HEK293 (cell line): ENCODE data around the gene RHBG.
A peak's percentile ranks its signal among the peaks of the same experiment; 100 is the strongest.

Source experiments
- CTCF ChIA-PET: fragments of 350-600 bp; formaldehyde crosslinking; extraction: SDS; loops from one replicate; lab custom pipeline; 2021; ENCODE audit warnings: antibody characterized with exemption; lab: Yijun Ruan, JAX
- POLR2A ChIA-PET: fragments of 300-600 bp; formaldehyde crosslinking; extraction: SDS; loops from one replicate; lab custom pipeline; 2020; ENCODE audit warnings: antibody characterized with exemption, inconsistent platforms; lab: Yijun Ruan, JAX
- H3K27ac ChIP-seq: fragments of 200-500 bp; sonication (Bioruptor generic); 2 replicates; pipeline ENCODE4 v1.5.1; 2014; ENCODE audit warnings: low read depth, low read length, control low read depth, inconsistent platforms; ENCODE audit errors: extremely low read depth
- H3K36me3 ChIP-seq, 2 experiments: fragments of 200-500 bp in 1 of 2; sonication (Bioruptor generic) in 1 of 2; 1 replicate in 1 of 2; 2 replicates in 1 of 2; pipeline ENCODE4 v1.5.1; 2014 to 2017; ENCODE audit warnings: inconsistent platforms in 2 of 2, low read length in 2 of 2; ENCODE audit not compliant: control insufficient read depth in 2 of 2, insufficient read depth in 1 of 2
- H3K4me1 ChIP-seq: fragments of 200-500 bp; sonication (Bioruptor generic); 2 replicates; pipeline ENCODE4 v1.5.1; 2014; ENCODE audit warnings: mild to moderate bottlenecking, low read length, inconsistent platforms; ENCODE audit not compliant: control insufficient read depth, insufficient read depth
- H3K4me3 ChIP-seq: 2 replicates; pipeline ENCODE4 v1.5.1; 2011; ENCODE audit warnings: low read depth, mild to moderate bottlenecking, control low read depth, low read length, moderate library complexity
- H3K9me3 ChIP-seq: fragments of 200-500 bp; sonication (Bioruptor generic); 2 replicates; pipeline ENCODE4 v1.5.1; 2014; ENCODE audit warnings: low read depth, low read length, inconsistent platforms; ENCODE audit not compliant: control insufficient read depth, insufficient read depth
- GLIS2 ChIP-seq: fragments of 450-650 bp; formaldehyde crosslinking; IDR thresholded peaks from 2 replicates; pipeline ENCODE4 v1.5.1; 2016; ENCODE audit warnings: missing biosample characterization, missing genetic modification characterization
- KLF7 ChIP-seq: fragments of 450-650 bp; formaldehyde crosslinking; IDR thresholded peaks from 2 replicates; pipeline ENCODE4 v1.5.1; 2016; ENCODE audit warnings: missing biosample characterization, missing genetic modification characterization, borderline replicate concordance
- ZBTB21 ChIP-seq: fragments of 450-650 bp; formaldehyde crosslinking; IDR thresholded peaks from 2 replicates; pipeline ENCODE4 v1.5.1; 2017; ENCODE audit warnings: missing biosample characterization, missing genetic modification characterization
- ZNF132 ChIP-seq: fragments of 450-650 bp; formaldehyde crosslinking; IDR thresholded peaks from 2 replicates; pipeline ENCODE4 v1.5.1; 2017; ENCODE audit warnings: missing biosample characterization, missing genetic modification characterization, borderline replicate concordance
- ZNF266 ChIP-seq: fragments of 450-650 bp; formaldehyde crosslinking; IDR thresholded peaks from 2 replicates; pipeline ENCODE4 v1.5.1; 2016; ENCODE audit warnings: missing biosample characterization, missing genetic modification characterization, low read depth
- ZNF311 ChIP-seq: fragments of 450-650 bp; formaldehyde crosslinking; IDR thresholded peaks from 2 replicates; pipeline ENCODE4 v1.5.1; 2017; ENCODE audit warnings: missing biosample characterization, missing genetic modification characterization, borderline replicate concordance
- ZNF423 ChIP-seq: fragments of 450-650 bp; formaldehyde crosslinking; IDR thresholded peaks from 2 replicates; pipeline ENCODE4 v1.5.1; 2016; ENCODE audit warnings: missing biosample characterization, missing genetic modification characterization
- ZNF514 ChIP-seq: fragments of 450-650 bp; formaldehyde crosslinking; IDR thresholded peaks from 2 replicates; pipeline ENCODE4 v1.5.1; 2016; ENCODE audit warnings: missing biosample characterization, missing genetic modification characterization
- ZNF747 ChIP-seq: fragments of 450-650 bp; formaldehyde crosslinking; IDR thresholded peaks from 2 replicates; pipeline ENCODE4 v1.5.1; 2016; ENCODE audit warnings: missing biosample characterization, missing genetic modification characterization
- ZNF76 ChIP-seq: fragments of 450-650 bp; formaldehyde crosslinking; IDR thresholded peaks from 2 replicates; pipeline ENCODE4; 2016; ENCODE audit warnings: low read depth, missing biosample characterization, missing genetic modification characterization, borderline replicate concordance
- ZNF777 ChIP-seq: fragments of 450-650 bp; formaldehyde crosslinking; IDR thresholded peaks from 2 replicates; pipeline ENCODE4 v1.5.1; 2017; ENCODE audit warnings: missing biosample characterization, missing genetic modification characterization, borderline replicate concordance
- TF ChIP-seq, protein P1 (sequence below): fragments of 450-650 bp; formaldehyde crosslinking; IDR thresholded peaks from 2 replicates; pipeline ENCODE4 v1.5.1; 2016; ENCODE audit warnings: missing biosample characterization, missing genetic modification characterization
- TF ChIP-seq, protein P2 (sequence below): fragments of 450-650 bp; formaldehyde crosslinking; IDR thresholded peaks from 2 replicates; pipeline ENCODE4 v1.5.1; 2017; ENCODE audit warnings: missing biosample characterization, missing genetic modification characterization
- TF ChIP-seq, protein P3 (sequence below): fragments of 450-650 bp; formaldehyde crosslinking; IDR thresholded peaks from 2 replicates; pipeline ENCODE4 v1.5.1; 2016; ENCODE audit warnings: missing biosample characterization, missing genetic modification characterization
- TF ChIP-seq, protein P4 (sequence below): fragments of 450-650 bp; formaldehyde crosslinking; IDR thresholded peaks from 2 replicates; pipeline ENCODE4 v1.5.1; 2016; ENCODE audit warnings: missing biosample characterization, missing genetic modification characterization

Gene RHBG

DNA sequence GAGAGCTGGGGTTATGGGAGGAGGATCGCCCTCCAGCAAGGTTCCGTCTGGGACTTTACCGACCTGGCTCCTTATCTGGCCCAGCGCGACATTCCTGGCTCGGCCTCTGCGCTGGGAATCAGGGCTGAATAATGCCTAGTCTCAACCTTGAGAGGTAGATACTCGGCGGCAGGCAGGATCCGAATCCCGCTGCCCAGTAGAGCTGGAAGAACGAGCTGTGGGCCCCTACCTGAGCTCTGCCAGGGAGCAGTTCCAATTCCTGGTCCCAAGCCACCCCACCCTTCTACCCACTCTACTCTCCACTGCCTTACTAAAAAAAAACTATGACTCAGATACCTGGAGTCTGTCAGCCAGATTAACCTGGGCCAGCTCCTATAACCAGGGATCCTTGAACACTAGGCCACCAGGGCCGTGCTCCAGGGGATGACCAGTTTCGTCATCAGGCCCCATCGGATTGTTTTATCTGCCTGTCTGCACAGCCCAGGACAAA, 53.6 kb downstream of the RHBG start (continued):
- TF ChIP-seq, protein P1, sequence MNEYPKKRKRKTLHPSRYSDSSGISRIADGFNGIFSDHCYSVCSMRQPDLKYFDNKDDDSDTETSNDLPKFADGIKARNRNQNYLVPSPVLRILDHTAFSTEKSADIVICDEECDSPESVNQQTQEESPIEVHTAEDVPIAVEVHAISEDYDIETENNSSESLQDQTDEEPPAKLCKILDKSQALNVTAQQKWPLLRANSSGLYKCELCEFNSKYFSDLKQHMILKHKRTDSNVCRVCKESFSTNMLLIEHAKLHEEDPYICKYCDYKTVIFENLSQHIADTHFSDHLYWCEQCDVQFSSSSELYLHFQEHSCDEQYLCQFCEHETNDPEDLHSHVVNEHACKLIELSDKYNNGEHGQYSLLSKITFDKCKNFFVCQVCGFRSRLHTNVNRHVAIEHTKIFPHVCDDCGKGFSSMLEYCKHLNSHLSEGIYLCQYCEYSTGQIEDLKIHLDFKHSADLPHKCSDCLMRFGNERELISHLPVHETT (tag by site-specific recombination): no peak
- TF ChIP-seq ZNF266 (tag by site-specific recombination): no peak
- TF ChIP-seq ZNF777 (tag by site-specific recombination): no peak
- no peak for TF ChIP-seq KLF7
- TF ChIP-seq ZNF514: no peak
- TF ChIP-seq, protein P2, sequence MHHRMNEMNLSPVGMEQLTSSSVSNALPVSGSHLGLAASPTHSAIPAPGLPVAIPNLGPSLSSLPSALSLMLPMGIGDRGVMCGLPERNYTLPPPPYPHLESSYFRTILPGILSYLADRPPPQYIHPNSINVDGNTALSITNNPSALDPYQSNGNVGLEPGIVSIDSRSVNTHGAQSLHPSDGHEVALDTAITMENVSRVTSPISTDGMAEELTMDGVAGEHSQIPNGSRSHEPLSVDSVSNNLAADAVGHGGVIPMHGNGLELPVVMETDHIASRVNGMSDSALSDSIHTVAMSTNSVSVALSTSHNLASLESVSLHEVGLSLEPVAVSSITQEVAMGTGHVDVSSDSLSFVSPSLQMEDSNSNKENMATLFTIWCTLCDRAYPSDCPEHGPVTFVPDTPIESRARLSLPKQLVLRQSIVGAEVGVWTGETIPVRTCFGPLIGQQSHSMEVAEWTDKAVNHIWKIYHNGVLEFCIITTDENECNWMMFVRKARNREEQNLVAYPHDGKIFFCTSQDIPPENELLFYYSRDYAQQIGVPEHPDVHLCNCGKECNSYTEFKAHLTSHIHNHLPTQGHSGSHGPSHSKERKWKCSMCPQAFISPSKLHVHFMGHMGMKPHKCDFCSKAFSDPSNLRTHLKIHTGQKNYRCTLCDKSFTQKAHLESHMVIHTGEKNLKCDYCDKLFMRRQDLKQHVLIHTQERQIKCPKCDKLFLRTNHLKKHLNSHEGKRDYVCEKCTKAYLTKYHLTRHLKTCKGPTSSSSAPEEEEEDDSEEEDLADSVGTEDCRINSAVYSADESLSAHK: no peak
- TF ChIP-seq, protein P3, sequence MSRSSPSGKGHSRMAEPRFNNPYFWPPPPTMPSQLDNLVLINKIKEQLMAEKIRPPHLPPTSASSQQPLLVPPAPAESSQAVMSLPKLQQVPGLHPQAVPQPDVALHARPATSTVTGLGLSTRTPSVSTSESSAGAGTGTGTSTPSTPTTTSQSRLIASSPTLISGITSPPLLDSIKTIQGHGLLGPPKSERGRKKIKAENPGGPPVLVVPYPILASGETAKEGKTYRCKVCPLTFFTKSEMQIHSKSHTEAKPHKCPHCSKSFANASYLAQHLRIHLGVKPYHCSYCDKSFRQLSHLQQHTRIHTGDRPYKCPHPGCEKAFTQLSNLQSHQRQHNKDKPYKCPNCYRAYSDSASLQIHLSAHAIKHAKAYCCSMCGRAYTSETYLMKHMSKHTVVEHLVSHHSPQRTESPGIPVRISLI (tag by site-specific recombination): no peak
- no peak for TF ChIP-seq ZNF311 (tag by site-specific recombination)

DNA sequence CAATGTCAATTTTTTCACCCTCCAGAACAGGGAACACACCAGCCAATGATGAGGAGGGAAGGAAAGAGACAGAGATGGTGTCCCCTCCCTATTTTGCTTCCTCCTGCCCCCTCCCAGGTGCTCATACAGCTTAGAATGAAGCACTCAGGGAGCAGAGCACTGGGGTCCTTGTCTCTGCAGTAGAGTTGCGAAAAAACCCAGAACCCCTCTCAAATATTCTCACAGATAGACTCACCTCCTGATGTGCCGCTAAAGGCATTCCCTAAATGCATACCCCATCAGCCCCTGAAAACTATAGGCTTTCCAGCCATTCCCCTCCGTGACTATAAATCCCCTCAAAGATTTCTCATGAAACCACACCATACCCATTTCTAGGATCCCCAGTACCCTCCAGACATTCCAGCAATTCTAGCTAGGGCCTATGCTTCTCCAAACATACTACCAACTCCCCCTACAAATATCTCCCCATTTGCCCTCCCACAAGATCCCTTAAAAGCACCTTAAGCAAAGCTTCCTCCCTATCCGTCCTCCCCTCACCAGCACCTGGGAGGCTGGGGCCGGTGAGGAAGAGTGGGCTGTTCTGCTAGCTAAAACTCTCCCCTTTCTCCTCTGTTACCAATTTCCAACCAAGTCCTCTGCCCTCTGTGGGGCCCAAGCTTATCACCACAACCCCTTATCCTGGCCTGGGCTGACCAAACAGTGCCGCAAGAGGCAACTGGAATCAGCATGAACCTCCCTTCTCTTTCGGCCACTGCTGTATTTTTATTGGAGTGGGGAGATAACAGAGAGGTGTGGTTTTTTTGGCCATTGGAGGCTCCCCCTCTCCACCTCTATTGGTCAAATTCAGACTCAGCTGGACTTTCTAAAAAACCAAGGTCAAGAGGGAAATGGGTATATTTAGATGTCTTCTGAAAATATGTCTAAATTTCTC, 54.7 kb downstream of the RHBG start:
- TF ChIP-seq, protein P1 (tag by site-specific recombination): no peak
- no peak for TF ChIP-seq ZNF747 (tag by site-specific recombination)
- no peak for TF ChIP-seq GLIS2 (tag by site-specific recombination)
- TF ChIP-seq ZNF76 (tag by site-specific recombination): no peak
- TF ChIP-seq ZNF423 (tag by site-specific recombination): no peak
- TF ChIP-seq ZNF132: no peak
- Histone ChIP-seq H3K36me3 (no peaks in the 10 kb centered on the region), H3K27ac (no peak overlapping the region), H3K4me1 (peaks cover 2% of the 10 kb centered on the region; the same call in 1 of the 2 replicates), H3K4me3 (no peak overlapping the region), H3K9me3 (no peaks in the 10 kb centered on the region)
- ChIA-PET CTCF (interaction anchor here (0.9 to 2.6 kb wide), 10 partner anchors 8 to 41 kb away, joined by 3 to 14 read pairs (median 5); no protein-coding TSS in a partner anchor), POLR2A (no interaction called here)

DNA sequence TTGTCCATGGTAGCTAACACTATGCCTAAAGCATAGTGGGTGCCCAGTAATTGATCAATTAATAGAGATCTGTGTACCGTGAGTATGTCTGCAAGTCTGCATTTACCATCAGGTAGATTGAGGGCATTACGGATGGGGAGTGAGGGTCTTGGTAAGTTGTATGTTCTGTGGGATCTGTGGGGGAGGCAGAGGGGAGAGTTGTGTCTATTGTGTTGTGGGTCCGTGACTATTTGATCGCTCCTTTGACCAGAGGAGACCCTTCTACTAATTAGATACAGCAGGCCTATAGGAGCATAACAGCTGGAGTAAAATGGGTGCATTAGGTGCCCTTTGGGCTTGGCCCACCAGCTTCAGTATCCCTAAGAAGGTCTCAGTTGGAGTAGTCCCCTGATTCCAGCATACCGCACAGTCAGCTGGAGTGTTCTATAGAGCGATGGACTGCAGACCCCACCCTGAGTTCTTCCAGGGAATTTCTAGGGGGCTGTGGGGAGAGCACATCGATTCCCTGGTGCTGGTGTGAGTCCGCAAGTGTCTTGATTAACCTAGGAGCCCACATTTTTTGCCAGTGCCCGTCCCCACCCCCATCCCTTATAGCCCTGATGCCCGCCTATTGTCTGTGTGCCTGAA, 55.9 kb downstream of the RHBG start:
- POLR2A ChIA-PET: no interaction called here
- peaks cover 2% of the 10 kb centered on the region; the same call in 1 of the 2 replicates for H3K4me1 ChIP-seq
- no peaks in the 10 kb centered on the region for H3K9me3 ChIP-seq
- CTCF ChIA-PET: interaction anchor here (0.6 to 1.9 kb wide), 6 partner anchors 21 to 56 kb away, joined by 3 to 14 read pairs (median 4); no protein-coding TSS in a partner anchor
- H3K4me3 ChIP-seq: no peak overlapping the region
- TF ChIP-seq ZBTB21 (tag by site-specific recombination): no peak
- TF ChIP-seq, protein P4, sequence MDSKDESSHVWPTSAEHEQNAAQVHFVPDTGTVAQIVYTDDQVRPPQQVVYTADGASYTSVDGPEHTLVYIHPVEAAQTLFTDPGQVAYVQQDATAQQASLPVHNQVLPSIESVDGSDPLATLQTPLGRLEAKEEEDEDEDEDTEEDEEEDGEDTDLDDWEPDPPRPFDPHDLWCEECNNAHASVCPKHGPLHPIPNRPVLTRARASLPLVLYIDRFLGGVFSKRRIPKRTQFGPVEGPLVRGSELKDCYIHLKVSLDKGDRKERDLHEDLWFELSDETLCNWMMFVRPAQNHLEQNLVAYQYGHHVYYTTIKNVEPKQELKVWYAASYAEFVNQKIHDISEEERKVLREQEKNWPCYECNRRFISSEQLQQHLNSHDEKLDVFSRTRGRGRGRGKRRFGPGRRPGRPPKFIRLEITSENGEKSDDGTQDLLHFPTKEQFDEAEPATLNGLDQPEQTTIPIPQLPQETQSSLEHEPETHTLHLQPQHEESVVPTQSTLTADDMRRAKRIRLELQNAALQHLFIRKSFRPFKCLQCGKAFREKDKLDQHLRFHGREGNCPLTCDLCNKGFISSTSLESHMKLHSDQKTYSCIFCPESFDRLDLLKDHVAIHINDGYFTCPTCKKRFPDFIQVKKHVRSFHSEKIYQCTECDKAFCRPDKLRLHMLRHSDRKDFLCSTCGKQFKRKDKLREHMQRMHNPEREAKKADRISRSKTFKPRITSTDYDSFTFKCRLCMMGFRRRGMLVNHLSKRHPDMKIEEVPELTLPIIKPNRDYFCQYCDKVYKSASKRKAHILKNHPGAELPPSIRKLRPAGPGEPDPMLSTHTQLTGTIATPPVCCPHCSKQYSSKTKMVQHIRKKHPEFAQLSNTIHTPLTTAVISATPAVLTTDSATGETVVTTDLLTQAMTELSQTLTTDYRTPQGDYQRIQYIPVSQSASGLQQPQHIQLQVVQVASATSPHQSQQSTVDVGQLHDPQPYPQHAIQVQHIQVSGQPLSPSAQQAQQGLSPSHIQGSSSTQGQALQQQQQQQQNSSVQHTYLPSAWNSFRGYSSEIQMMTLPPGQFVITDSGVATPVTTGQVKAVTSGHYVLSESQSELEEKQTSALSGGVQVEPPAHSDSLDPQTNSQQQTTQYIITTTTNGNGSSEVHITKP: peak; percentile 57
- H3K27ac ChIP-seq: no peak overlapping the region
- no peaks in the 10 kb centered on the region for H3K36me3 ChIP-seq
